ENCODE measurements around the gene TBC1D22A.

DNA sequence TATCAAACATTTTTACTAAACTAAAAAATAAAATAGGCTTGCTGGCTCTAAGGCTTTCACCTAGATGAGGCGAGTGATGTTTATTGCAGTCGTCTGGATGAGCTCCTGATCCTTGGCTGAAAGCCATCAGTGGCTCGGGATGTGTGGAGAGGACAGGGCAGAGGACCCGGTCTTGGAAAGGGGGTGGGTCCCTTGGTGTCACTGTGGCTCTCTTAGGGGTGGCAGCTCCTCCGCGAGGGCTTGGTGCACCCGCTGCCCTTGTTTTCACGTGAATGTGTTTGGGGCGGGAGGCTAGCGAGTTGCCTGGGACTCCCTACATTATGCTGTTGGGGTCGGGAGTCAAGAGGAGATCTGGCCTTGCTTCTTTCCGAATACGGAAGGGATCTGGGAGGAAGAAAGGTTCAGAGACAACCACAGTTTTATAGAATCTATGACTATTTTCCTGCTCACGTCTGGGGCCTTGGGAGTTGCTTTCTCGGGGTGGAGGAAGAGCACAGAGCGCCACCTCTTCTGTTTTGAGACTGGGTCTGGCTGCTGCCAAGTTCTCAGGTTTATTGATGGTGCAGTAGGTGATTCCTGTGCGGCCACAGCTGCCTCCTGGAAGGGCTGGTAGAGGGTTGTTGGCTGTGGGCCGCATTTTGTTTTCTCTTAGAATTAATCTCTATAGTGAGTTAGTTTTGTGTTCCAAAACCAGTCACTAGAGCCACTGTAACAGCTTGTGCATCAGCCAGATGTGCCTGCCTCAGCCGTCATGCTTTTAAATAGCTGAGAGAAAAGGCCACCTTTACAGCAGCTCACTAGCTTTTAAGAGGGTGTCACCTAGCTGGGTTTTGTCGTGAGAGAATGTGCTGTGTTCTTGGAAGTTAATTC lies 12.8 kb downstream of the TBC1D22A start:
- TF ChIP-seq POLR2A (IDR thresholded peaks at IDR 0.05) = no peak
- TF ChIP-seq, protein P1, sequence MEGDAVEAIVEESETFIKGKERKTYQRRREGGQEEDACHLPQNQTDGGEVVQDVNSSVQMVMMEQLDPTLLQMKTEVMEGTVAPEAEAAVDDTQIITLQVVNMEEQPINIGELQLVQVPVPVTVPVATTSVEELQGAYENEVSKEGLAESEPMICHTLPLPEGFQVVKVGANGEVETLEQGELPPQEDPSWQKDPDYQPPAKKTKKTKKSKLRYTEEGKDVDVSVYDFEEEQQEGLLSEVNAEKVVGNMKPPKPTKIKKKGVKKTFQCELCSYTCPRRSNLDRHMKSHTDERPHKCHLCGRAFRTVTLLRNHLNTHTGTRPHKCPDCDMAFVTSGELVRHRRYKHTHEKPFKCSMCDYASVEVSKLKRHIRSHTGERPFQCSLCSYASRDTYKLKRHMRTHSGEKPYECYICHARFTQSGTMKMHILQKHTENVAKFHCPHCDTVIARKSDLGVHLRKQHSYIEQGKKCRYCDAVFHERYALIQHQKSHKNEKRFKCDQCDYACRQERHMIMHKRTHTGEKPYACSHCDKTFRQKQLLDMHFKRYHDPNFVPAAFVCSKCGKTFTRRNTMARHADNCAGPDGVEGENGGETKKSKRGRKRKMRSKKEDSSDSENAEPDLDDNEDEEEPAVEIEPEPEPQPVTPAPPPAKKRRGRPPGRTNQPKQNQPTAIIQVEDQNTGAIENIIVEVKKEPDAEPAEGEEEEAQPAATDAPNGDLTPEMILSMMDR (IDR thresholded peaks at IDR 0.05 in 4 of 5, conservative IDR thresholded peaks at IDR 0.05 in 1 of 5) = no peak

Measured in gastrocnemius medialis (tissue), 4 donors.